ENCODE results near the gene ACYP2. TPM values are rescaled to one million over a fixed set of nuclear protein-coding genes. Genes with fewer than 3 reads are reported as not detected.
"Not testable (repeated sequence)": the region's sequence is repeated elsewhere in the genome, so short reads cannot be mapped to it uniquely, and the experiment has no call there.

ACYP2 gene
- total RNA-seq, 2 donors from 2014 or later = 4.9 to 7.5 TPM

GRCh38 chr2:54085069-54085468, 30.3 kb upstream of the ACYP2 start:
- no peak for DNase-seq (ENCODE audit: low spot score)
- peaks cover 4 to 10% of the 10 kb centered on the region in 2 donors for H3K4me1 Mint-ChIP-seq (ENCODE audit: low read depth in 2 of 2)
- no peak for ATAC-seq
- no peak overlapping the region for H3K4me3 Mint-ChIP-seq
- H3K27ac Mint-ChIP-seq = no peak overlapping the region
- H3K27me3 Mint-ChIP-seq = no peaks in the 10 kb centered on the region
- H3K9me3 Mint-ChIP-seq = no peaks in the 10 kb centered on the region
- no peaks in the 10 kb centered on the region for H3K36me3 Mint-ChIP-seq

- no peaks in the 10 kb centered on the region for H3K36me3 Mint-ChIP-seq
- H3K4me1 Mint-ChIP-seq (ENCODE audit: low read depth in 2 of 2) = peaks cover 4 to 10% of the 10 kb centered on the region in 2 donors
- no peaks in the 10 kb centered on the region for H3K9me3 Mint-ChIP-seq
- no peak overlapping the region for H3K27ac Mint-ChIP-seq
- no peak overlapping the region for H3K4me3 Mint-ChIP-seq
- H3K27me3 Mint-ChIP-seq = no peaks in the 10 kb centered on the region
- DNase-seq (ENCODE audit: low spot score) (no peak), ATAC-seq (no peak)
These were observed 29.3 kb upstream of the ACYP2 start for GRCh38 chr2:54086157-54086556.

GRCh38 chr2:54088191-54088634, 27.2 kb upstream of the ACYP2 start:
- no peak overlapping the region for H3K27ac Mint-ChIP-seq

GRCh38 chr2:54088719-54089118, 26.7 kb upstream of the ACYP2 start:
- Mint-ChIP-seq H3K9me3 (no peaks in the 10 kb centered on the region), H3K36me3 (no peaks in the 10 kb centered on the region), H3K27me3 (no peaks in the 10 kb centered on the region), H3K4me3 (no peak overlapping the region), H3K27ac (no peak overlapping the region), H3K4me1 (ENCODE audit: low read depth in 2 of 2) (peaks cover 2 to 15% of the 10 kb centered on the region in 2 donors)
- no peak for ATAC-seq
- DNase-seq (ENCODE audit: low spot score) = no peak

More at GRCh38 chr2:54088191-54088634, 27.2 kb upstream of the ACYP2 start:
- Mint-ChIP-seq H3K9me3 (no peaks in the 10 kb centered on the region), H3K36me3 (no peaks in the 10 kb centered on the region), H3K4me3 (no peak overlapping the region), H3K27me3 (no peaks in the 10 kb centered on the region), H3K4me1 (ENCODE audit: low read depth in 2 of 2) (peaks cover 2 to 14% of the 10 kb centered on the region in 2 donors)
- ATAC-seq (no peak), DNase-seq (ENCODE audit: low spot score) (no peak)

GRCh38 chr2:54090521-54091117, 24.8 kb upstream of the ACYP2 start:
- Mint-ChIP-seq H3K9me3 (no peaks in the 10 kb centered on the region), H3K27ac (no peak overlapping the region), H3K27me3 (no peaks in the 10 kb centered on the region), H3K36me3 (no peaks in the 10 kb centered on the region), H3K4me3 (no peak overlapping the region), H3K4me1 (ENCODE audit: low read depth in 2 of 2) (peaks cover 2 to 15% of the 10 kb centered on the region in 2 donors)
- DNase-seq (ENCODE audit: low spot score) (no peak), ATAC-seq (no peak)

GRCh38 chr2:54092940-54093339, 22.5 kb upstream of the ACYP2 start:
- DNase-seq (ENCODE audit: low spot score) (no peak), ATAC-seq (no peak)
- Mint-ChIP-seq H3K27me3 (peaks cover 0 to 2% of the 10 kb centered on the region in 2 donors), H3K36me3 (no peaks in the 10 kb centered on the region), H3K27ac (no peak overlapping the region), H3K9me3 (no peaks in the 10 kb centered on the region), H3K4me1 (ENCODE audit: low read depth in 2 of 2) (peaks cover 2 to 15% of the 10 kb centered on the region in 2 donors), H3K4me3 (no peak overlapping the region)

- ATAC-seq; DNase-seq (ENCODE audit: low spot score); H3K36me3 Mint-ChIP-seq; H3K27ac Mint-ChIP-seq; H3K4me3 Mint-ChIP-seq; H3K27me3 Mint-ChIP-seq; H3K9me3 Mint-ChIP-seq: not testable (repeated sequence)
- peaks cover 2 to 15% of the 10 kb centered on the region in 2 donors for H3K4me1 Mint-ChIP-seq (ENCODE audit: low read depth in 2 of 2)
These were observed 20.0 kb upstream of the ACYP2 start for GRCh38 chr2:54095406-54095805.

GRCh38 chr2:54096141-54096540, 19.3 kb upstream of the ACYP2 start:
- peaks cover 2 to 15% of the 10 kb centered on the region in 2 donors for H3K4me1 Mint-ChIP-seq (ENCODE audit: low read depth in 2 of 2)
- H3K36me3 Mint-ChIP-seq; H3K9me3 Mint-ChIP-seq; H3K27ac Mint-ChIP-seq; H3K27me3 Mint-ChIP-seq; DNase-seq (ENCODE audit: low spot score); H3K4me3 Mint-ChIP-seq; ATAC-seq: not testable (repeated sequence)

- ATAC-seq = no peak
- Mint-ChIP-seq H3K27me3 (peaks cover 0 to 2% of the 10 kb centered on the region in 2 donors), H3K9me3 (no peaks in the 10 kb centered on the region), H3K4me1 (ENCODE audit: low read depth in 2 of 2) (peaks cover 2 to 9% of the 10 kb centered on the region in 2 donors), H3K36me3 (no peaks in the 10 kb centered on the region), H3K27ac (no peak overlapping the region), H3K4me3 (no peak overlapping the region)
- DNase-seq (ENCODE audit: low spot score) = no peak
These were observed 18.3 kb upstream of the ACYP2 start for GRCh38 chr2:54097124-54097523.

- no peak for DNase-seq (ENCODE audit: low spot score)
- H3K27me3 Mint-ChIP-seq = peaks cover 0 to 2% of the 10 kb centered on the region in 2 donors
- ATAC-seq = no peak
- no peak overlapping the region for H3K4me3 Mint-ChIP-seq
- H3K9me3 Mint-ChIP-seq = no peaks in the 10 kb centered on the region
- H3K27ac Mint-ChIP-seq = no peak overlapping the region
- H3K36me3 Mint-ChIP-seq = no peaks in the 10 kb centered on the region
- peaks cover 4% of the 10 kb centered on the region in 2 donors for H3K4me1 Mint-ChIP-seq (ENCODE audit: low read depth in 2 of 2)
These were observed 16.0 kb upstream of the ACYP2 start for GRCh38 chr2:54099370-54099769.

- H3K27ac Mint-ChIP-seq = no peak overlapping the region
- H3K4me1 Mint-ChIP-seq (ENCODE audit: low read depth in 2 of 2) = peaks cover 4% of the 10 kb centered on the region in 2 donors
- no peak for DNase-seq (ENCODE audit: low spot score)
- H3K9me3 Mint-ChIP-seq = no peaks in the 10 kb centered on the region
- ATAC-seq = no peak
- peaks cover 0 to 2% of the 10 kb centered on the region in 2 donors for H3K27me3 Mint-ChIP-seq
- no peak overlapping the region for H3K4me3 Mint-ChIP-seq
- no peaks in the 10 kb centered on the region for H3K36me3 Mint-ChIP-seq
These were observed 15.4 kb upstream of the ACYP2 start for GRCh38 chr2:54099829-54100585.

- no peak overlapping the region for H3K27ac Mint-ChIP-seq
These were observed 14.6 kb upstream of the ACYP2 start for GRCh38 chr2:54100772-54101171.

GRCh38 chr2:54103454-54104314, 11.7 kb upstream of the ACYP2 start:
- no peak overlapping the region for H3K4me3 Mint-ChIP-seq
- no peak for DNase-seq (ENCODE audit: low spot score)
- peak; percentile 48 to 78 for ATAC-seq
- no peaks in the 10 kb centered on the region for H3K36me3 Mint-ChIP-seq
- H3K27me3 Mint-ChIP-seq = no peaks in the 10 kb centered on the region
- peak overlapping the region in 1 of 2 donors; percentile 43 for H3K27ac Mint-ChIP-seq
- peaks cover 4% of the 10 kb centered on the region in 2 donors for H3K4me1 Mint-ChIP-seq (ENCODE audit: low read depth in 2 of 2)
- H3K9me3 Mint-ChIP-seq = no peaks in the 10 kb centered on the region

More at GRCh38 chr2:54100772-54101171, 14.6 kb upstream of the ACYP2 start:
- Mint-ChIP-seq H3K4me3 (no peak overlapping the region), H3K27me3 (peaks cover 0 to 2% of the 10 kb centered on the region in 2 donors), H3K4me1 (ENCODE audit: low read depth in 2 of 2) (peaks cover 4% of the 10 kb centered on the region in 2 donors), H3K9me3 (no peaks in the 10 kb centered on the region), H3K36me3 (no peaks in the 10 kb centered on the region)
- DNase-seq (ENCODE audit: low spot score) = no peak
- ATAC-seq = no peak
